Measurements from ENCODE around the gene LMX1A.

The LMX1A gene

GRCh38 chr1:165355977-165356811 is at the start of gene LMX1A:
LMX1A (minus strand) TSS chr1:165356715; CDS start chr1:165355559, 1,156 bp downstream.
- FAIRE-seq: no peak

- no peak for FAIRE-seq
Observed at GRCh38 chr1:165403835-165404482, 47.4 kb upstream of the LMX1A start.

- no peak for FAIRE-seq
Observed at GRCh38 chr1:165402517-165403111, 46.1 kb upstream of the LMX1A start.

GRCh38 chr1:165397944-165398343 is 41.4 kb upstream of the LMX1A start:
- FAIRE-seq: no peak

GRCh38 chr1:165395901-165396300 is 39.4 kb upstream of the LMX1A start:
- no peak for FAIRE-seq

GRCh38 chr1:165395478-165395877 is 39.0 kb upstream of the LMX1A start:
- FAIRE-seq: no peak

GRCh38 chr1:165392634-165393571 is 36.4 kb upstream of the LMX1A start:
- no peak for FAIRE-seq

- FAIRE-seq: no peak
Observed at GRCh38 chr1:165389609-165390008, 33.1 kb upstream of the LMX1A start.

- no peak for FAIRE-seq
Observed at GRCh38 chr1:165387961-165388360, 31.4 kb upstream of the LMX1A start.

GRCh38 chr1:165387505-165387904 is 31.0 kb upstream of the LMX1A start:
- no peak for FAIRE-seq

- no peak for FAIRE-seq
Observed at GRCh38 chr1:165383599-165384405, 27.3 kb upstream of the LMX1A start.

GRCh38 chr1:165383067-165383466 is 26.6 kb upstream of the LMX1A start:
- FAIRE-seq: no peak

GRCh38 chr1:165381745-165382505 is 25.4 kb upstream of the LMX1A start:
- FAIRE-seq: no peak

- no peak for FAIRE-seq
Observed at GRCh38 chr1:165376811-165377311, 20.3 kb upstream of the LMX1A start.

GRCh38 chr1:165376041-165376810 is 19.7 kb upstream of the LMX1A start:
- FAIRE-seq: no peak

GRCh38 chr1:165375623-165376022 is 19.1 kb upstream of the LMX1A start:
- FAIRE-seq: no peak

GRCh38 chr1:165371588-165372225 is 15.2 kb upstream of the LMX1A start:
- no peak for FAIRE-seq

GRCh38 chr1:165369255-165369848 is 12.8 kb upstream of the LMX1A start:
- no peak for FAIRE-seq

Measured in colon (tissue), 2 donors.